Parathyroid adenoma (tissue), 2 donors: Measurements from ENCODE around the gene SPEM1.

Experiments
- H2AFZ ChIP-seq: fragments of 300-600 bp; sonication (generic); one replicate; pipeline ENCODE4 v1.7.0; 2017; ENCODE audit warnings: antibody characterized with exemption, mild to moderate bottlenecking
- H3K27ac ChIP-seq: fragments of 300-600 bp; sonication (generic); one replicate; pipeline ENCODE4 v1.7.0; 2017
- H3K27me3 ChIP-seq: fragments of 300-600 bp; sonication (generic); one replicate; pipeline ENCODE4 v1.7.0; 2017; ENCODE audit warnings: low read length; ENCODE audit not compliant: control insufficient read depth, insufficient read depth
- H3K36me3 ChIP-seq: fragments of 300-600 bp; sonication (generic); one replicate; pipeline ENCODE4 v1.7.0; 2017; ENCODE audit warnings: low read length; ENCODE audit not compliant: control insufficient read depth, insufficient read depth
- H3K4me1 ChIP-seq: fragments of 300-600 bp; sonication (generic); one replicate; pipeline ENCODE4 v1.7.0; 2017; ENCODE audit warnings: control low read depth
- H3K4me2 ChIP-seq: fragments of 300-600 bp; sonication (generic); one replicate; pipeline ENCODE4 v1.7.0; 2017; ENCODE audit warnings: low read length
- H3K4me3 ChIP-seq: fragments of 300-600 bp; sonication (generic); one replicate; pipeline ENCODE4 v1.7.0; 2017; ENCODE audit warnings: low read depth, low read length
- H3K79me2 ChIP-seq: fragments of 300-600 bp; sonication (generic); one replicate; pipeline ENCODE4 v1.7.0; 2017; ENCODE audit warnings: control low read depth
- H3K9ac ChIP-seq: fragments of 300-600 bp; sonication (generic); one replicate; pipeline ENCODE4 v1.7.0; 2017; ENCODE audit warnings: mild to moderate bottlenecking
- H3K9me3 ChIP-seq: fragments of 300-600 bp; sonication (generic); one replicate; pipeline ENCODE4 v1.7.0; 2017; ENCODE audit warnings: low read length; ENCODE audit not compliant: control insufficient read depth
- TF ChIP-seq, protein P1 (sequence below): fragments of 300-600 bp; sonication (generic); IDR thresholded peaks from one replicate; pipeline ENCODE4 v1.7.0; 2017; ENCODE audit warnings: antibody characterized with exemption, mild to moderate bottlenecking
- donor health status: primary hyperparathyroidism.

The SPEM1 gene

GRCh38 chr17:7407082-7407481, 13.0 kb upstream of the SPEM1 start:
- Histone ChIP-seq H2AFZ (no peak overlapping the region), H3K9ac (no peak overlapping the region)
- TF ChIP-seq, protein P1, sequence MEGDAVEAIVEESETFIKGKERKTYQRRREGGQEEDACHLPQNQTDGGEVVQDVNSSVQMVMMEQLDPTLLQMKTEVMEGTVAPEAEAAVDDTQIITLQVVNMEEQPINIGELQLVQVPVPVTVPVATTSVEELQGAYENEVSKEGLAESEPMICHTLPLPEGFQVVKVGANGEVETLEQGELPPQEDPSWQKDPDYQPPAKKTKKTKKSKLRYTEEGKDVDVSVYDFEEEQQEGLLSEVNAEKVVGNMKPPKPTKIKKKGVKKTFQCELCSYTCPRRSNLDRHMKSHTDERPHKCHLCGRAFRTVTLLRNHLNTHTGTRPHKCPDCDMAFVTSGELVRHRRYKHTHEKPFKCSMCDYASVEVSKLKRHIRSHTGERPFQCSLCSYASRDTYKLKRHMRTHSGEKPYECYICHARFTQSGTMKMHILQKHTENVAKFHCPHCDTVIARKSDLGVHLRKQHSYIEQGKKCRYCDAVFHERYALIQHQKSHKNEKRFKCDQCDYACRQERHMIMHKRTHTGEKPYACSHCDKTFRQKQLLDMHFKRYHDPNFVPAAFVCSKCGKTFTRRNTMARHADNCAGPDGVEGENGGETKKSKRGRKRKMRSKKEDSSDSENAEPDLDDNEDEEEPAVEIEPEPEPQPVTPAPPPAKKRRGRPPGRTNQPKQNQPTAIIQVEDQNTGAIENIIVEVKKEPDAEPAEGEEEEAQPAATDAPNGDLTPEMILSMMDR, result no peak

DNA sequence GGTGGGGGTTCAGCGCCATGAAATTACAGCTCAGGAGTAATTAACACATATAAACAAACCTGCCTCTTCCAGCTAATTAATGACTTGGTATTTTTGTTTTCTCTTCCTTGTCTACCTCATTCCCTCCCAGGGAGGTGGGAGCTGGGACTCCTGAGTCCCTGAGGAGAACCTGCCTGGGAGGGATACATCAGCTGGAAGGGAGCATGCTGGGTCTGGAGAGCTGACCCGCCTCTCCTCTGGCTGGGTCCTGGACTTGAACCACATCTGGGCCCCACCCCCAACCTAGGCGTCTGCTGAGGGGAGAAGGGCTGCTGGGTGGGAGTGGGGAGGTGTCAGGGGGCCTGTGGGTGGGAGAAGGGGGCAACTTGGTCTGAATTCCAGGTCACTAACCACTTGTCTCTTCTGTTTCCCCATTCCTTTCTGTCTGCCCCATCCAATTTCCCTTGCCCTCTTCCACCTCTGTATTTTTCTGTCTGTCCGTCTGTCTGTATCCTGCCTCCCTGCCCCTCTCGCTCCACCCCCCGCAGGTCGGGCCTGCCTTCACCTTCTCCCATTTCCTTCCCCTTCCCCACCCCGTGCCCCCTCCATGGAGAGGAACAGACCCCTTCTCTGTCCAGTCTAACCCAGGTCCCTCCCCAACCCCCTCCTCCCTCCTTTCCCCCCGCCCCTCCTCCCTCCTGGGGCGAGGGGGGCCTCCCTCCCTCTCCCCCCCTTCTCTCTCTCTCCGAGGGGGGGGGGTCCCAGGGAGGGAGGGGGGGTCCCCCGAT, 12.5 kb upstream of the SPEM1 start, which contains the start of gene NLGN2:
TSS of gene NLGN2 (plus strand) at position 361 of the 767 bp plus-strand sequence. CDS start 411 bp downstream, outside the sequence.
- H2AFZ ChIP-seq, result no peak within 1 kb of the TSS
- TF ChIP-seq, protein P1, result no peak
- H3K4me2 ChIP-seq, result no peak within 1 kb of the TSS
- no peaks in the 10 kb centered on the region for H3K27me3 ChIP-seq
- H3K36me3 ChIP-seq, result no peaks in the 10 kb centered on the region
- peaks cover 11% of the 10 kb centered on the region for H3K4me1 ChIP-seq
- no peak within 1 kb of the TSS for H3K9ac ChIP-seq
- no peak within 1 kb of the TSS for H3K27ac ChIP-seq
- no peaks in the 10 kb centered on the region for H3K79me2 ChIP-seq
- no peaks in the 10 kb centered on the region for H3K9me3 ChIP-seq
- no peak within 1 kb of the TSS for H3K4me3 ChIP-seq

More at GRCh38 chr17:7407082-7407481, 13.0 kb upstream of the SPEM1 start:
- H3K4me2 ChIP-seq, result no peak overlapping the region
- no peaks in the 10 kb centered on the region for H3K36me3 ChIP-seq
- H3K4me3 ChIP-seq, result no peak overlapping the region
- H3K27ac ChIP-seq, result no peak overlapping the region
- peaks cover 11% of the 10 kb centered on the region for H3K4me1 ChIP-seq
- no peaks in the 10 kb centered on the region for H3K79me2 ChIP-seq
- no peaks in the 10 kb centered on the region for H3K27me3 ChIP-seq
- no peaks in the 10 kb centered on the region for H3K9me3 ChIP-seq

DNA sequence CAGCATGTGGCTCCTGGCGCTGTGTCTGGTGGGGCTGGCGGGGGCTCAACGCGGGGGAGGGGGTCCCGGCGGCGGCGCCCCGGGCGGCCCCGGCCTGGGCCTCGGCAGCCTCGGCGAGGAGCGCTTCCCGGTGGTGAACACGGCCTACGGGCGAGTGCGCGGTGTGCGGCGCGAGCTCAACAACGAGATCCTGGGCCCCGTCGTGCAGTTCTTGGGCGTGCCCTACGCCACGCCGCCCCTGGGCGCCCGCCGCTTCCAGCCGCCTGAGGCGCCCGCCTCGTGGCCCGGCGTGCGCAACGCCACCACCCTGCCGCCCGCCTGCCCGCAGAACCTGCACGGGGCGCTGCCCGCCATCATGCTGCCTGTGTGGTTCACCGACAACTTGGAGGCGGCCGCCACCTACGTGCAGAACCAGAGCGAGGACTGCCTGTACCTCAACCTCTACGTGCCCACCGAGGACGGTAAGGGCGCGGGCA, 11.8 kb upstream of the SPEM1 start:
- H2AFZ ChIP-seq, result no peak overlapping the region
- no peaks in the 10 kb centered on the region for H3K36me3 ChIP-seq
- no peaks in the 10 kb centered on the region for H3K79me2 ChIP-seq
- peaks cover 7% of the 10 kb centered on the region for H3K4me1 ChIP-seq
- no peak overlapping the region for H3K27ac ChIP-seq
- H3K4me2 ChIP-seq, result no peak overlapping the region
- TF ChIP-seq, protein P1, result no peak
- no peaks in the 10 kb centered on the region for H3K27me3 ChIP-seq
- H3K9ac ChIP-seq, result no peak overlapping the region
- H3K4me3 ChIP-seq, result no peak overlapping the region
- no peaks in the 10 kb centered on the region for H3K9me3 ChIP-seq

DNA sequence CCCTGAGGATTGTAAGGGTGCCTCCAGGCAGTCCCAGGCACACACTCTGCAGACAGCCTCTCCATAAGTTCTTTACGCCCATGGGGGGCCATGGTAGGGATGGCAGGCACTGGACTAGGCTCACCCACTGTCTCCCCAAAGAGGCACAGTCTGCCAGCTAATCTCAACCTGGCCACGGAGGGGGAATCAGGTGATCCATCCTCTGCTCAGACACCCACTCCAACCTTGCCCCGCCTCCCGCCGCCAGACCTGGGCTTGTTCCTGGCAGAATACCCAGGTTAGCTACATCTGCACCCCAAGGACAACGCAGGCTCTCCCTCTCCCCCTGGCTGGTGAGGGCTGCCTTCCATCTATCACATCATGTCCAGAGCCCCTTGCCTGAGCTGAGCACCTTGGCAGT, 11.3 kb upstream of the SPEM1 start:
- Histone ChIP-seq H3K79me2 (no peaks in the 10 kb centered on the region), H3K27ac (no peak overlapping the region), H2AFZ (no peak overlapping the region), H3K4me3 (no peak overlapping the region), H3K4me2 (no peak overlapping the region), H3K9me3 (no peaks in the 10 kb centered on the region), H3K9ac (no peak overlapping the region), H3K36me3 (no peaks in the 10 kb centered on the region), H3K27me3 (no peaks in the 10 kb centered on the region), H3K4me1 (peaks cover 7% of the 10 kb centered on the region)
- TF ChIP-seq, protein P1, result no peak
